Left ventricle myocardium inferior (tissue), 1 donor: ENCODE data around the gene SUPT6H. TPM values are rescaled to one million over a fixed set of nuclear protein-coding genes. Genes with fewer than 3 reads are reported as not detected.
"Not testable (repeated sequence)": the region's sequence is repeated elsewhere in the genome, so short reads cannot be mapped to it uniquely, and the experiment has no call there.

Experiments
- DNase-seq: peaks from one replicate; pipeline ENCODE4 v3.0.0-alpha.2; 2020
- H3K27ac ChIP-seq: fragments of 200-600 bp; replicated peaks from 2 replicates; pipeline ENCODE4 v1.8.0; 2021
- H3K27me3 ChIP-seq: fragments of 200-600 bp; 2 replicates; pipeline ENCODE4 v1.8.0; 2021; ENCODE audit warnings: low read depth
- H3K36me3 ChIP-seq: fragments of 200-600 bp; 2 replicates; pipeline ENCODE4 v1.8.0; 2021
- H3K4me1 ChIP-seq: fragments of 200-600 bp; 2 replicates; pipeline ENCODE4 v1.8.0; 2021
- H3K4me3 ChIP-seq: fragments of 200-600 bp; 2 replicates; pipeline ENCODE4 v1.8.0; 2021; ENCODE audit warnings: mild to moderate bottlenecking, moderate library complexity
- H3K9me3 ChIP-seq: fragments of 200-600 bp; replicated peaks from 2 replicates; pipeline ENCODE4 v1.8.0; 2021
- intact Hi-C: fragments of 100-400 bp; cut with micrococcal nuclease; formaldehyde crosslinking; loops from one replicate; pipeline ENCODE4 v1.11.0; 2022
- total RNA-seq: library from RNA; stranded (reverse); fragmentation: NEBNext Ultra II Directional; extraction: Animal tissue kit (Norgen Biotek cat#: 25700); gene quantifications from one replicate; pipeline ENCODE4 v1.2.1, GENCODE V29; 2021
- TF ChIP-seq, protein P1 (sequence below): fragments of 200-600 bp; IDR thresholded peaks from 2 replicates; pipeline ENCODE4 v1.8.0; 2021; ENCODE audit warnings: antibody characterized with exemption, mild to moderate bottlenecking, borderline replicate concordance
- donor health status: DM: no; HTN: yes; CAD: no; lungs with severe emphysema.

The SUPT6H gene
- total RNA-seq, 1 donor from 2014 or later: 44.8 TPM

DNA sequence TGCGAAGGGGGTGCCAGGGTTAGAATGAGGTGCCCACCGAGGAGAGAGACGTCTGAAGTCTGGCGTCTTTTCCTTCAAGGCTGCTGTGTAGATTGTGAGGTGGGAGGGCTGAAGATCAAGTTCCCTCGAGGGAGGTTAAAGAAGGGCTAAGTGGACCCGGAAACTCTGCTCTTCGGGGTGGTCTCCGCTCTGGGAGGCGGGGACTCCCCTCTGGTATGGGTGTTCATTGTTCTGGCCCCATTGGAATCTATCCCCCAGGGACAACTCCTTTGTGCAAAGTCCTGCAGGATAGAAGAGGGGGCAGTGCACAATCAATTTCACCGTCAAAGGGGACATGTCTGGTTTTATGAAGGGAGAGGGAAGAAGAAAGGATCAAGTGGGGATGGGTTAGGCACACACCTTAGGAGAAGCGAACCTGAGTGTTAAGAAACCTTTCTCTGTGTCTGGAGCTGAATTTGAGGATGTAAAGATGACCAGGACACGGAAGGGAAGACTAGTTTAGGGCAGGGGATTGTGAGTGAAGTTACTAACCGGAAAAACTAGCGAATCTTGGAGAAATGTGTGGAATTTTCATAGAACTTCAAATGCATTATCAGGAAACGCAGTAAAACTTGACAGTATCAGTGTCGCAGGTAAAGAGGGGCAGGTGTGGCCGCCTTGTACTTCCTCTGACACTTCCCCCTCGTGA is 56.5 kb downstream of the SUPT6H start:
- H3K27me3 ChIP-seq: peaks cover 19% of the 10 kb centered on the region
- peaks cover 71% of the 10 kb centered on the region for H3K4me1 ChIP-seq
- H3K4me3 ChIP-seq: peak overlapping the region; percentile 82
- no peak for DNase-seq
- intact Hi-C loops: no loop called here
- TF ChIP-seq, protein P1, sequence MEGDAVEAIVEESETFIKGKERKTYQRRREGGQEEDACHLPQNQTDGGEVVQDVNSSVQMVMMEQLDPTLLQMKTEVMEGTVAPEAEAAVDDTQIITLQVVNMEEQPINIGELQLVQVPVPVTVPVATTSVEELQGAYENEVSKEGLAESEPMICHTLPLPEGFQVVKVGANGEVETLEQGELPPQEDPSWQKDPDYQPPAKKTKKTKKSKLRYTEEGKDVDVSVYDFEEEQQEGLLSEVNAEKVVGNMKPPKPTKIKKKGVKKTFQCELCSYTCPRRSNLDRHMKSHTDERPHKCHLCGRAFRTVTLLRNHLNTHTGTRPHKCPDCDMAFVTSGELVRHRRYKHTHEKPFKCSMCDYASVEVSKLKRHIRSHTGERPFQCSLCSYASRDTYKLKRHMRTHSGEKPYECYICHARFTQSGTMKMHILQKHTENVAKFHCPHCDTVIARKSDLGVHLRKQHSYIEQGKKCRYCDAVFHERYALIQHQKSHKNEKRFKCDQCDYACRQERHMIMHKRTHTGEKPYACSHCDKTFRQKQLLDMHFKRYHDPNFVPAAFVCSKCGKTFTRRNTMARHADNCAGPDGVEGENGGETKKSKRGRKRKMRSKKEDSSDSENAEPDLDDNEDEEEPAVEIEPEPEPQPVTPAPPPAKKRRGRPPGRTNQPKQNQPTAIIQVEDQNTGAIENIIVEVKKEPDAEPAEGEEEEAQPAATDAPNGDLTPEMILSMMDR: no peak
- no peaks in the 10 kb centered on the region for H3K9me3 ChIP-seq
- H3K36me3 ChIP-seq: peaks cover 45% of the 10 kb centered on the region
- H3K27ac ChIP-seq: peak overlapping the region; percentile 86

DNA sequence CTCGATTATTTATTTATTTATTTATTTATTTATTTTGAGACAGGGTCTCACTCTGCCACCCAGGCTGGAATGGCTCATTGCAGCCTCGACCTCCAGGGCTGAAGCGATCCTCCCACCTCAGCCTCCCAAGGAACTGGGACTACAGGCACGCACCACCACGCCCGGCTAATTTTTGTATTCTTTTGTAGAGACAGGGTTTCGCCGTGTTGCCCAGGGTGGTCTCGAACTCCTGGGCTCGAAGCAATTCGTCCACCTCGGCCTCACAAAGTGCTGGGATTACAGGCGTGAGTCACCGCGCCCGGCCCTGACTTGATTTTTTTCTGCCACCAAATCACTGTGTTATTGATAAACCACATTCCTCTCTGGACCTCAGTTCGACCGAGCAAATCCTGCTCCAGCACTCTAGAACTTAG is 57.0 kb downstream of the SUPT6H start:
- Histone ChIP-seq H3K27ac (peak overlapping the region; percentile 86), H3K27me3 (peaks cover 19% of the 10 kb centered on the region), H3K4me3 (peak overlapping the region; percentile 82), H3K9me3 (no peaks in the 10 kb centered on the region), H3K36me3 (peaks cover 46% of the 10 kb centered on the region), H3K4me1 (peaks cover 71% of the 10 kb centered on the region)
- TF ChIP-seq, protein P1: no peak
- DNase-seq: no peak
- intact Hi-C loops: no loop called here

DNA sequence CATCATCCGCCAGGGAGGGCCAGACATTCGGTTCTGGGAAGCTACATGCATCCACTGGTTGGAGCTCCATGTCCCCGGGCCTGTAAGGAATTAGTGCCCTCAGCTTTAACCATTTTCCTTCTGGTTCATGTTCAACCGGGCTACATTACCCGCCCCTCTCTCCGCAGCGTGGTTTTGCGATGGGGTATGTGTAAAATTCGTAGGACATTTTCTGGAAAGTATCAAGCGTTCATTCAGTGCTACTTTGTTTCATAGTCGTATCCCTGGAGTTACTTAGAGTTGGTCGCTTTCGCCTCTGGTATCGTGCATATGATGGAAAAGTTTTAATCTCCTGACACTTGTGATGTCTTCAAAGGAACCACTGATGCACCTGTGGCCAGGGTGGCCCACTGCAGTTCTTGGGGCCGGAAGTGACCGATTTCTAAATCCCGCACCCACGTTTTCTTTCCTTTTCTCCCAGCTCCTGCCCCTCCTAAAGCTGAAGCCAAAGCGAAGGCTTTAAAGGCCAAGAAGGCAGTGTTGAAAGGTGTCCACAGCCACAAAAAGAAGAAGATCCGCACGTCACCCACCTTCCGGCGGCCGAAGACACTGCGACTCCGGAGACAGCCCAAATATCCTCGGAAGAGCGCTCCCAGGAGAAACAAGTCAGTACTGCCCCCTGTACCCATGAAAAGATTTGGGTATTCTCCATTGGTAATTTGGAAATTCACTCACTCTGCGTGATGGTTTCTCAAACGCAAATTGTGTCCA is 58.4 kb downstream of the SUPT6H start:
- intact Hi-C loops: no loop called here
- H3K4me3 ChIP-seq: peak overlapping the region; percentile 82
- TF ChIP-seq, protein P1: no peak
- DNase-seq: no peak
- H3K4me1 ChIP-seq: peaks cover 78% of the 10 kb centered on the region
- H3K27ac ChIP-seq: peak overlapping the region; percentile 86
- no peaks in the 10 kb centered on the region for H3K9me3 ChIP-seq
- peaks cover 41% of the 10 kb centered on the region for H3K36me3 ChIP-seq
- H3K27me3 ChIP-seq: peaks cover 19% of the 10 kb centered on the region

DNA sequence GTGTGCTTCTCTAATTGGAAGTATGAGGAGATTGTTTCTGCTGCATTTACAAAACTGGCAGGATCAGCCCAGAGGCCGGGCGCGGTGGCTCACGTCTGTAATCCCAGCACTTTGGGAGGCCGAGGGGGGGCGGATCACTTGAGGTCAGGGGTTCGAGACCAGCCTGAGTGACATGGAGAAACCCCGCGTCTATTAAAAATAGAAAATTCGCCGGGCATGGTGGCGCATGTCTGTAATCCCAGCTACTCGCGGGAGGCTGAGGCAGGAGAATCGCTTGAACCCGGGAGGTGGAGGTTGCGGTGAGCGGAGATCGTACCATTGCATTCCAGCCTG is 59.0 kb downstream of the SUPT6H start:
- H3K27ac ChIP-seq, intact Hi-C loops, H3K9me3 ChIP-seq, DNase-seq: not testable (repeated sequence)
- H3K36me3 ChIP-seq: peaks cover 41% of the 10 kb centered on the region
- peaks cover 19% of the 10 kb centered on the region for H3K27me3 ChIP-seq
- peak overlapping the region; percentile 82 for H3K4me3 ChIP-seq
- H3K4me1 ChIP-seq: peaks cover 80% of the 10 kb centered on the region

DNA sequence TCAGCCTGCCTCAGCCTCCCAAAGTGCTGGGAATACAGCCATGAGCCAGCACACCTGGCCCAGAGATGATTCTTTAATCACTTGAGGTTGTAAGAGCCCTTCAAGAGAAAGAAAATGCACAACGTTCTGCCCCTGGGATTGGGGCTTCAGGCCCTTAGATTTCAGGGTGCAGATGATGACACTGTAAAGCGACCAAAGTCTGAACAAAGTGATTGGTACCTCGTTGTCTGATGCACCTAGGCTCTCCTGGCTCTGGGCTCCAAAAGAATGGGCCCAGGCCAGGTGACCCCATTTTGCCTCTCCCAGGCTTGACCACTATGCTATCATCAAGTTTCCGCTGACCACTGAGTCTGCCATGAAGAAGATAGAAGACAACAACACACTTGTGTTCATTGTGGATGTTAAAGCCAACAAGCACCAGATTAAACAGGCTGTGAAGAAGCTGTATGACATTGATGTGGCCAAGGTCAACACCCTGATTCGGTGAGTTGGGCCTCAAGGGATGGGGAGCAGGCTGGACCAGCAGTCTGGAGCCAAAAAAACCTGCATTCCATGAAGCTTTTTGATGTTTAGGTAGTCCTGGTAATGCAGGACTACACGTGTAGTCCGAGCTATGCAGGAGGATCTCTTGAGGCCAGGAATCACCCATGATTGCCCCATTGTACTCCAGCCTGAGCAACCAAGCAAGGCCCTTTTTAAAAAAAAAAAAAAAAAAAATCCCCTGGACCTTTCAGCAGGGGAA is 60.6 kb downstream of the SUPT6H start:
- TF ChIP-seq, protein P1: no peak
- Histone ChIP-seq H3K4me3 (no peak overlapping the region), H3K9me3 (no peaks in the 10 kb centered on the region), H3K36me3 (peaks cover 41% of the 10 kb centered on the region), H3K4me1 (peaks cover 76% of the 10 kb centered on the region), H3K27ac (no peak overlapping the region), H3K27me3 (peaks cover 7% of the 10 kb centered on the region)
- no peak for DNase-seq
- intact Hi-C loops: no loop called here
